HG02588 (cell line): Measurements from ENCODE around the gene KIAA1958.

Experiments
- ATAC-seq: cut with Tn5 transposase; IDR thresholded peaks from one replicate; pipeline ENCODE4 v1.9.1; 2021; ENCODE audit warnings: mild to moderate bottlenecking, moderate library complexity; ENCODE audit not compliant: unreplicated experiment

Gene KIAA1958

DNA sequence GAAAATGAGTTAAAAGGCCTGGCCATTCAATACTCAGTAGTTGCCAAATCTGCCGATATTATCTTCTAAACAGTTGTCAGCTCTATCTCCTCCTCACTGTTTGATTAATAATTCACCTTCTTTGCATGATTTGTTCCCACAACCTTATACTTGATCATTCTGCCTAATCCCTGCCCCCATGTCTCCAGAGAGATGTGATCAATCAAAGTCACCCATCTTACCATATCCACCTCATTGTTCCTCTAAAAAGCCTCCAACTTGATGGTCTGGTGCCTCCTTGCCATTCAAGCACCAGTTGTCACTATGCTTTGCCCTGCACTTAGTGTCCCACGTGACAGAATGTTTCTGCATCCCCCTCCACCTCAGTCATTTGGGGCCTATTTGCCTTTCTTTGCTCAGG is 41.3 kb downstream of the KIAA1958 start:
- ATAC-seq = no peak

DNA sequence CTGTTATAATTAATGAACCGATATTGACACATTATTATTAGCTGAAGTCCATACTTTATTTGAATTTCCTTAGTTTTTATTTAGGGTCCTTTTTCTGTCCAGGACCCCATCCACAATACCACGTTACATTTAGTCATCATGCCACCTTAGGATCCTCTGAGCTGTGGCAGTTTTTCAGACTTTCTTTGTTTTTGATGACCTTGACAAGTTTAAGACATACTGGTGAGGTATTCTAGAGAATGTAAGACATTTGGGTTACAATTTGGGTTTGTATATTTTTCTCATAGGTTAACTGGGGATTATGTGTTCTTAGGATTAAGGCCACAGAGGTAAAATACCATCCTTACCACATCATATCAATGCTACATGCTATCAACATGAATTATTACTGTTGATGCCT is 42.7 kb downstream of the KIAA1958 start:
- ATAC-seq = no peak

GRCh38 chr9:112530751-112531205 is 44.2 kb downstream of the KIAA1958 start:
- no peak for ATAC-seq

DNA sequence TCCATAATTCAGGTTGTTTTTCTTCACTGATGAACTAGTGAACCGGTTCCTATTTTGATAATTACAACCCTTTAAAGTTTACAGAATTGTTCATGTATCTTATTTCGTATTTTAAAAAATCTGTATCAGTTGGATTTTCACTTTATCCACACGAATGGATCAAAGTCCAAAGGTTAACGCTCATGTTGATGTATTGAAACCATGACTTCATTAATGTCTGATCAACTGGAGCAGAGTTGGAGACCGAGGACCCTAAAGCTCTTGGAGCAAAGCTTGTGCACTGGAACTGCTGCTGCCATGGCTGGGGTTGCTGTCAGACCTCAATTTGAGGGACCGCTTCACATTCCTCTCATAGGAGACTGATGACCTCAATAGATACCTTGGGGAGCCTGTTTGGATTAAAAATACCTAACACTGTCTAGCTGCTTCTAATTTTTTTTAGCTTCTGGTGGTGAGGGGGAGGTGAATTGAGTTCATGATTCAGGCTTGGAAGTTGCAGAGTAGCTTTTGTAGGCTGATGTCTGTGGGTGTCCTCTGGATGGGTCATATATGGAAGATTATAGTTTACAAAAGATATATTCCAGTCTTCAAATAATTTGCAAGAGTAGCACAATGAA is 45.1 kb downstream of the KIAA1958 start:
- no peak for ATAC-seq

DNA sequence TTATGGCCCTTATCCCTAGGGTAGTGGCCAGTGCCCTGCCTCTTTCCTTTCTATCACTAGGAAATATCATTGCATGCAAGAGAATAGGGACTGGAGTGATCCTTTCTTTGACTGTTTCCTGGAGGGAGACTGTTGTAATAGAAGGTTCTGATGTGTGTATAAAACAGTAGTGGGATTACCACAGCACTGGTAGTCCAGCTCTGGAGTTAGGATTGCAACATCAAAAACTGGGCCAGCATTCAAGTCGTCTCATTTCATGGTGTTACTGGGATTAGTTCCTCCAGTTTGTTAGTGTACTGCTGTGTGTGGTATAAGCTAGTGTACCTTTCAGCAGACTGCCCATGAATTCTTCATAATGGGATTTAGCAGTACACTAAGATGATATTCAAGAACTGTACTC is 45.8 kb downstream of the KIAA1958 start:
- no peak for ATAC-seq

DNA sequence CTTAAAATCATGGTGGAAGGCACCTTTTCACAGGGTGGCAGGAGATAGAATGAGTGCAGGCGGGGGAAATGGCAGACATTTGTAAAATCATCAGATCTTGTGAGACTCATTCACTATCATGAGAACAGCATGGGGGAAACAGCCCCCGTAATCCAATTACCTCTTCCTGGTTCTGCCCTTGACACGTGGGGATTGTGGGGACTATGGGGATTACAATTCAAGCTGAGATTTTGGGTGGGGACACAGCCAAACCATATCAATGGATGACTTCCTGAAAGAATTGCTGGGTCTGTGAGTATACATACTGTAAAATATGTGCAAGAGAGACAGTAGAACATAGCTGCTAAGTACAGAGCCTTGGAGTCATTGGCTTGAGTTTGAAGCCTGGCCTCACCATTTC is 47.0 kb downstream of the KIAA1958 start:
- ATAC-seq = no peak

DNA sequence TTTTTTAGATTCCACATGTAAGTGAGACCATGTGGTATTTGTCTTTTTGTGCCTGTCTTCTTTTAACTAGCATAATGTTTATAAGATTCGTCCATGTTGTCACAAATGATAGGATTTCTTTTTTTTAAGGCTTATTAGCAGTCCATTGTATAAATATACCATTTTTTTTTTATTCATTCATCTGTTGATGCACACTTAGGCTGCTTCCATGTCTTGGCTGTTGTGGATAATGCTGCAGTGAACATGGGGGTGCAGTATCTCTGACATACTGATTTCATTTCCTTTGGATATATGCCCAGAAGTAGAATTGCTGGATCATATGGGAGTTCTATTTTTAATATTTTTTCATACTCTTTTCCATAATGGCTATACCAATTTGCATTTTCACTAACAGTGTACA is 48.7 kb downstream of the KIAA1958 start:
- no peak for ATAC-seq

GRCh38 chr9:112535811-112536210 is 49.2 kb downstream of the KIAA1958 start:
- ATAC-seq = no peak

GRCh38 chr9:112537561-112537960 is 50.9 kb downstream of the KIAA1958 start:
- ATAC-seq = no peak

DNA sequence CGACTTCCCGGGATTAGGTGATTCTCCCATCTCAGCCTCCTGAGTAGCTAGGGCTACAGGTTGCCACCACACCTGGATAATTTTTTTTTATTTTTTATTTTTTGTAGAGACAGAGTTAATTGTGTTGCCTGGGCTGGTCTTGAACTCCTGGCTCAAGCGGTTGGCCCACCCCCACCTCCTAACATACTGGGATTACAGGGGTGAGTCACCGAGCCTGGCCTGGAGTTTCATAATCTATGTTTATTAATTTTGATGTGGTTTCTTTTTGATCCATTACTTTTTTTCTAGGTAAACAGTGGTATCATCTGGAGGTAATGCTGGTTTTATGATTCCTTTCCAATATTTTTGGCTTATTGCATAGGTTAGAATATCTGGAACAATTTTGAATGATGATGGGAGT is 54.2 kb downstream of the KIAA1958 start:
- ATAC-seq = no peak

DNA sequence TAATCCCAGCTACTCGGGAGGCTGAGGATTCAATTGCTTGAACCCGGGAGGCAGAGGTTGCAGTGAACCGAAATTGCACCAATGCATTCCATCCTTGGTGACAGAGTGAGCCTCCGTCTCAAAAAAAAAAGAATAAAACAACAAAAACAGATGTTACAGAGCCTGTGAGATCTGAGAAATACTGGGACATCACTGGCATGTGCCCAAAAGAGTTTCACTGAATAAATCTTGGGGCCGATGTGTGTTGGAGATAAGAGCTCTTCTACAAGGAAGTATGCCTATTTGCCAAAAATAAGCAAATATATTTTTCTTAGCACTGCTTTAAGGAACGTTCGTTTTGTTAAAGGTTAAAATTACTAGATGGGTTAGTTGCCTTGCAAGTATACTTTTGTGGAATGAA is 55.1 kb downstream of the KIAA1958 start:
- no peak for ATAC-seq

DNA sequence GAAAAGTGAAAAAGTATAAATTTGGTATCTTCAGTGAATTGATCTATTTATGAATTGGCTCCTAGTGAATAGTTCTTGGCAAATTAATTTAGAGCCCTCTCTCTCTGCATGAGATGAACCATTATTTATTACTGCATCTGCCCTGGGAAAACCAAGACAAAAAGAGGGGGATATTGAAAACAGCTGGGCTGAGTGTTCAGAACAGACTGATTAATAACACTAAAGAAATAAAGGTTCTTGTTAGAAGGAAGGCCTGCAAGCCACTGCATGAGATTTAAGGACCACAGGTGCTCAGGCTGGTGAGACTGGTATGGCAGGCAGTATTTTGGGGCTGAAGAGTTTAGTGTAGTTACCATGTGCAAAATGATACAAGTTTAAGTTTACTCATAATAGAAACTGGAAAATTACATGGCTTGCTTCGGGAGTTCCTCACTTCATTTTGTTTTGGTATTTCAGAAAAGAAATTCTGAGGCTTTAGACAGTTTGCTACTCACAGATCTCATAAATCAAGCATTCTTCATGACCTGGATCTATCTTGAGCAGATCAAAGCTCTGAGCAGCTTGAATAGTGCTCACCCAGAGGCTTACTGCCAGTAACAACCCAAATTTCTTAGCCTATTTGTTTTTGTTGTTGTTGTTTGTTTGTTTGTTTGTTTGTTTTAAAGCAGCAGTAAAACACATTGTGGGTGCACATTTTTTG is 56.1 kb downstream of the KIAA1958 start:
- ATAC-seq = no peak

DNA sequence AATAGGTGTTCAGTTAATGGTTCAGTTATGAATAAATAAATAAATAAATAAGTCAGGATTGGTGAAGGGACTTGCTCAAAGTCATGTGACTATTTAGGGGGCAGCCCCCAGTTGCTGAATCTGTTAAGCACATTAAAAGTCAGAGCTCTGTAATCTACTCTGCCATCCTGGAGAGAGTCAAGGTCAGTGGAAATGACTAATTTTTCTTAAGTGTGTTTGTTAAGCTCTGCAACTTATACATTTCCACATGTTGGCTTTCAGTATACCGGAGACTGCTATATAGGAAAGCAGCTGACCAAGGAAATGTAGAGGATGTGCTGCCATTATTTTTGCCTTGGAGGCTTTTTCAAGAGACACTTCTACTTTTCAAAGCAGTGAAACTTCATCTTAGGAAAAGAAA is 57.9 kb downstream of the KIAA1958 start:
- ATAC-seq = no peak

DNA sequence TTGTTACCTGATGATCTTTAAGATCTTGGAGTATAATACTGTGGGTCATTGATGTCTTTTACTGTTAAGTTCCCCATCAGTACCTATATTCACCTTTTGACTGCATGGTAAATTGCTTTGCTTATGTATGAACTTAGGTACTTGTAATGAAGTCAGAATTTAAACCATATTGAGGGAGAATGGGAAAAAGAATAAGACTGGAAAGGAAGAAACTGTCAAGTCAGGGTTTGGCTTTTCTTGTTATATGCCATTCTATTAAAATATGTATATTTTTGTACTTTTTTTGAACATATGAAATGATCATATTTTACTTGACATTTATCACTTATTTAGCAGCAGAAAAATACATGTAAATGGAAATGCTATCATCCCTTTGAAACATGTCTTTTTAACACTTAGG is 58.6 kb downstream of the KIAA1958 start:
- ATAC-seq = no peak

- peak; percentile 57 for ATAC-seq
Measured at GRCh38 chr9:112546149-112547012, 59.8 kb downstream of the KIAA1958 start.

- no peak for ATAC-seq
Measured at GRCh38 chr9:112548051-112548440, 61.4 kb downstream of the KIAA1958 start.

DNA sequence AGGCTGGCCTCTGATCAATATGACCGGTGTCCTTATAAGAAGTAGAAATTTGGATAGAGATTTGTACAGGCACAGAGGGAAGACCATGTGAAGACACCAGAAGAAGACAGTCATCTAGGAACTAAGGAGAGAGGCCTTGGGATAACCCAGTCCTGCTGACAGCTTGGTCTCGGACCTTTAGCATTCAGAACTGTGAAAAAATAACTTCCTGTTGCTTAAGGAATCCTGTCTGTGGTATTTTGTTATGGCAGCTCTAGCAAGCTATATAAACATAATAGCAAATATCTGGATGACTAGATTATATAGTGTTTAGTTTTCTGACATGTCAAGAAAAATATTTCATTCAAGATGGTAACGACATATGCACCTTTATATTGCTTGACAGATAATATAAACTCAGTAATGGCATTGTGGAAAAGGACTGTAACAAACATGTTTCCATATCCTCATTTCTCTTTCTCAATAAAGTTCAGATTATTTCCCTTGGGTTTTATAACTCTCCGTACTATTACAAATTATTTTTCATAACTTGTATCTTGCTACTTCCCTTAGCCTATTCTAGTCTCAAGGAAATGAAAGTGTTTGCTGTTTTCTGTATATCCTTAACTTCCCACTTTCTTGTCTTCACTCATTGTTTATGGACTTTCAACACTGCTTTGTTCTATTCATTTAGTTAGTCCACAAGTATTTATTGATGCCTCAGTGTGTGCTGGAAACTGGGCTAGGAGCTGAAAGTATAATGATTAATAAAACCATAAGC is 62.4 kb downstream of the KIAA1958 start:
- no peak for ATAC-seq

GRCh38 chr9:112550531-112550930 is 63.9 kb downstream of the KIAA1958 start:
- no peak for ATAC-seq

DNA sequence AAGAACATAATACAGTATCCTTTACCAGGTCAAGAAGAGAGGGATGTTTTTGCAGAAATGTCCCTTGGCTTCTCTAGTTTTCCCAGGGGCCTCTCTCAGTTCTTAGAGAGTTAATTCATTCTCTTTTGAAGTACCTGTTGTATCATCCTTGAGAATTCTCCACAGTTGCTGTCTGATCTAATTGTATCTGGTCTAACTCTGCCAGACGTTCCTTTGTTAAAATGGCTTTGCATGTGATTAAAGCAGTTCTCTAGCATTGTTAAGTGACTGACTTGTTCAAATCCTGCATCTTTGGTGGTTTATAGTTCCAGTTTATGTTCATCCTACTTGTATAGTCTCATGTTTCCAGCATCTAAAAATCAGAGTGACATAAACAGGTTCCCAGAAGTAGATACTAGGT is 65.0 kb downstream of the KIAA1958 start:
- no peak for ATAC-seq

- ATAC-seq = no peak
Measured at GRCh38 chr9:112552229-112553056, 65.8 kb downstream of the KIAA1958 start.
